Keratinocyte (primary cell): Measurements from ENCODE around the gene TMTC4.
A peak's percentile ranks its signal among the peaks of the same experiment; 100 is the strongest.

Experiments
- CTCF ChIP-seq, 3 experiments: IDR thresholded peaks in 1 of 3; conservative IDR thresholded peaks in 1 of 3; optimal IDR thresholded peaks in 1 of 3; 2 replicates in 2 of 3; 3 replicates in 1 of 3; pipeline versions ENCODE3 to v1.5.1; 2011; ENCODE audit warnings: low read length in 3 of 3, mild to moderate bottlenecking in 3 of 3, moderate library complexity in 2 of 3, control low read depth in 1 of 3, inconsistent platforms in 1 of 3; ENCODE audit not compliant: insufficient read depth in 2 of 3; ENCODE audit errors: extremely low read depth in 1 of 3
- EZH2 ChIP-seq: IDR thresholded peaks from one replicate; pipeline ENCODE4 v1.6.1; 2012; ENCODE audit warnings: inconsistent platforms, mild to moderate bottlenecking, low read length, moderate library complexity

GRCh38 chr13:100588331-100589177, 86.0 kb downstream of the TMTC4 start, which contains the start of gene GGACT:
- TF ChIP-seq CTCF (optimal IDR thresholded peaks at IDR 0.05 in 1 of 3, IDR thresholded peaks at IDR 0.05 in 1 of 3, conservative IDR thresholded peaks at IDR 0.05 in 1 of 3; ENCODE audit: extremely low read depth in 1 of 3, insufficient read depth in 2 of 3, low read length in 3 of 3) (peak; percentile 56 to 88 (median 61)), EZH2 (no peak)
